Lung (tissue), 12 donors: ENCODE results near the gene SKIC8. TPM values are rescaled to one million over a fixed set of nuclear protein-coding genes. Genes with fewer than 3 reads are reported as not detected.

Experiments
- ATAC-seq: fragments of 200-7000 bp; cut with Tn5 transposase; one replicate; pipeline ENCODE4 v1.9.1; 2020; ENCODE audit warnings: moderate number of reproducible peaks; ENCODE audit not compliant: insufficient read depth, low FRiP score
- DNase-seq, 3 donors: peaks; one replicate each; pipeline ENCODE4 v3.0.0-alpha.2; 2013 to 2017
- H3K27ac ChIP-seq, 2 donors: one replicate each; pipeline ENCODE4 v1.5.1; 2013; ENCODE audit warnings: mild to moderate bottlenecking in 2 of 2, moderate library complexity in 2 of 2, control low read depth in 1 of 2, inconsistent platforms in 1 of 2, low read depth in 1 of 2, low read length in 1 of 2
- H3K27me3 ChIP-seq, 3 donors: one replicate each; pipeline ENCODE4 v1.5.1; 2013; ENCODE audit warnings: low read length in 2 of 3; ENCODE audit not compliant: control insufficient read depth in 3 of 3, insufficient read depth in 3 of 3
- H3K36me3 ChIP-seq, 4 donors: one replicate each; pipeline ENCODE4 v1.5.1; 2013; ENCODE audit warnings: low read length in 4 of 4, mild to moderate bottlenecking in 1 of 4, moderate library complexity in 1 of 4; ENCODE audit not compliant: control insufficient read depth in 4 of 4, insufficient read depth in 4 of 4
- H3K4me1 ChIP-seq, 5 donors: one replicate each; pipeline ENCODE4 v1.5.1; 2013; ENCODE audit warnings: low read length in 5 of 5, mild to moderate bottlenecking in 2 of 5, moderate library complexity in 1 of 5; ENCODE audit not compliant: control insufficient read depth in 5 of 5, insufficient read depth in 5 of 5
- H3K4me3 ChIP-seq: one replicate; pipeline ENCODE4 v1.5.1; 2013; ENCODE audit warnings: mild to moderate bottlenecking, control low read depth, moderate library complexity
- H3K9ac ChIP-seq, 2 donors: one replicate each; pipeline ENCODE4 v1.5.1; 2013; ENCODE audit warnings: low read length in 2 of 2, control low read depth in 1 of 2; ENCODE audit not compliant: insufficient read depth in 1 of 2
- H3K9me3 ChIP-seq, 4 donors: one replicate each; pipeline ENCODE4 v1.5.1; 2013; ENCODE audit warnings: low read length in 3 of 4, mild to moderate bottlenecking in 1 of 4, moderate library complexity in 1 of 4; ENCODE audit not compliant: control insufficient read depth in 4 of 4, insufficient read depth in 3 of 4
- WGBS, 2 donors: extraction: QIAGEN DNeasy Blood & Tissue Kit; methylation state at CpG; one replicate each; pipeline ENCODE4 v1.1.7; 2013; 5-methylcytosine and 5-hydroxymethylcytosine counted together
- polyA plus RNA-seq, 2 donors: library from polyadenylated mRNA; stranded (reverse); fragments of 200-250 nt; gene quantifications; one replicate each; pipeline ENCODE4 v1.2.1, GENCODE V29; 2013
- total RNA-seq, 2 donors: library from RNA; depleted of rRNA in 1 of 2; stranded (reverse); fragments of >200 nt in 1 of 2; gene quantifications; one replicate each; pipeline ENCODE4 v1.2.1, GENCODE V29; 2014 to 2021
- TF ChIP-seq, protein P1 (sequence below): IDR thresholded peaks from 2 replicates; pipeline ENCODE4 v1.5.1; 2012; ENCODE audit warnings: mild to moderate bottlenecking; ENCODE audit errors: control extremely low read depth, extremely low read depth
- donor health status: control.
- donor health status: control.
- donor health status: Bipolar disorder and iron deficiency.
- donor health status: healthy.
- donor health status: DM: yes; HTN: yes; CAD: no.

The SKIC8 gene
- total and polyA plus RNA-seq, 4 donors = 45.1 to 64.9 (median 54.1) TPM

DNA sequence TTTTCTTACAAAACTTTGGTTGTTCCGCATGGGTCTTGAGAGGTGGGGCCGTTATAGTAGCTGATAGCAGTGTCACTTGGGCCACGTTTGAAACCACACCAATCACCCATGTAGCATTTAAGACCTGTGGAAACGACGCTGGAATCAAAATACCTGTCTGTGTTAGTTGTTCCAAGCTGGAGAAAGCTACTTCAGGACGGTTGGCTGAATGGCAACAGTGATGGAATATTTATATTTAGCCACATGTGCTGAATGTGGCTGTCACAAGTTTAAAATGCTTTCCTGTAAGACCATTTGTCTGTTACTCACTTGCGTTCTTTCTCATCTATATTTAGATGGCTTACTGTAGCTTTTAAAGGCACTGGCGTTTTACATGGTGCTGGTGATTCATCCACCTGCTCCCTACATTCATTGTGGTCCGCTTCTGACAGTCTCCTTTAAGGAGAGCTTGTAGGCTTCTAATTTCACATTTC is 33.6 kb downstream of the SKIC8 start:
- 71 to 78% methylated on average over 9 of the region's 9 CpGs for WGBS, 2 donors
- ATAC-seq (no peak), DNase-seq (peak in 1 of 3 donors; percentile 25)
- TF ChIP-seq, protein P1, sequence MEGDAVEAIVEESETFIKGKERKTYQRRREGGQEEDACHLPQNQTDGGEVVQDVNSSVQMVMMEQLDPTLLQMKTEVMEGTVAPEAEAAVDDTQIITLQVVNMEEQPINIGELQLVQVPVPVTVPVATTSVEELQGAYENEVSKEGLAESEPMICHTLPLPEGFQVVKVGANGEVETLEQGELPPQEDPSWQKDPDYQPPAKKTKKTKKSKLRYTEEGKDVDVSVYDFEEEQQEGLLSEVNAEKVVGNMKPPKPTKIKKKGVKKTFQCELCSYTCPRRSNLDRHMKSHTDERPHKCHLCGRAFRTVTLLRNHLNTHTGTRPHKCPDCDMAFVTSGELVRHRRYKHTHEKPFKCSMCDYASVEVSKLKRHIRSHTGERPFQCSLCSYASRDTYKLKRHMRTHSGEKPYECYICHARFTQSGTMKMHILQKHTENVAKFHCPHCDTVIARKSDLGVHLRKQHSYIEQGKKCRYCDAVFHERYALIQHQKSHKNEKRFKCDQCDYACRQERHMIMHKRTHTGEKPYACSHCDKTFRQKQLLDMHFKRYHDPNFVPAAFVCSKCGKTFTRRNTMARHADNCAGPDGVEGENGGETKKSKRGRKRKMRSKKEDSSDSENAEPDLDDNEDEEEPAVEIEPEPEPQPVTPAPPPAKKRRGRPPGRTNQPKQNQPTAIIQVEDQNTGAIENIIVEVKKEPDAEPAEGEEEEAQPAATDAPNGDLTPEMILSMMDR = no peak
- H3K27ac ChIP-seq = peak overlapping the region in 1 of 2 donors; percentile 97
- peaks cover 0 to 4% (median 0%) of the 10 kb centered on the region in 4 donors for H3K36me3 ChIP-seq
- H3K9ac ChIP-seq = peak overlapping the region in 1 of 2 donors; percentile 43
- H3K4me3 ChIP-seq = no peak overlapping the region
- H3K9me3 ChIP-seq = no peaks in the 10 kb centered on the region
- H3K4me1 ChIP-seq = peaks cover 0 to 9% (median 2%) of the 10 kb centered on the region in 5 donors
- no peaks in the 10 kb centered on the region for H3K27me3 ChIP-seq

DNA sequence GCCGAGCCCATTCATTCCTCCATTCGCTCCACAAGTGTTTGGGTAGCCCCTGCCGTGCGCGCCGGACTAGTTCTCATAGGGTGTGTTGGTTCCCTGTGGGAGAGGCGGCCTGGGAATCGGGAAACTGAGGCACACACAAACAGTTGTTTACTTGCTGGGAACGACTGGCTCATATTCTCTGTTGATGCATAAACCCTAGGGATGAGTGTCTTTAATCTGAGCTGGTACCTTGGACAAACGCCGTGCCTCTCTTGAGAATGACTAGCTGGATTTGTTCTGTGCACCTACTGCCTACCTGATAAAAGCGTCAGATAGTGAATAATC is 34.3 kb downstream of the SKIC8 start:
- H3K9me3 ChIP-seq = no peaks in the 10 kb centered on the region
- peak overlapping the region in 1 of 2 donors; percentile 97 for H3K27ac ChIP-seq
- H3K9ac ChIP-seq = no peak overlapping the region
- ATAC-seq = no peak
- H3K4me3 ChIP-seq = peak overlapping the region; percentile 65
- H3K27me3 ChIP-seq = no peaks in the 10 kb centered on the region
- TF ChIP-seq, protein P1 = no peak
- WGBS, 2 donors = 40 to 56% methylated on average over 12 of the region's 12 CpGs
- H3K36me3 ChIP-seq = no peaks in the 10 kb centered on the region
- peaks cover 0 to 9% (median 2%) of the 10 kb centered on the region in 5 donors for H3K4me1 ChIP-seq
- no peak for DNase-seq

DNA sequence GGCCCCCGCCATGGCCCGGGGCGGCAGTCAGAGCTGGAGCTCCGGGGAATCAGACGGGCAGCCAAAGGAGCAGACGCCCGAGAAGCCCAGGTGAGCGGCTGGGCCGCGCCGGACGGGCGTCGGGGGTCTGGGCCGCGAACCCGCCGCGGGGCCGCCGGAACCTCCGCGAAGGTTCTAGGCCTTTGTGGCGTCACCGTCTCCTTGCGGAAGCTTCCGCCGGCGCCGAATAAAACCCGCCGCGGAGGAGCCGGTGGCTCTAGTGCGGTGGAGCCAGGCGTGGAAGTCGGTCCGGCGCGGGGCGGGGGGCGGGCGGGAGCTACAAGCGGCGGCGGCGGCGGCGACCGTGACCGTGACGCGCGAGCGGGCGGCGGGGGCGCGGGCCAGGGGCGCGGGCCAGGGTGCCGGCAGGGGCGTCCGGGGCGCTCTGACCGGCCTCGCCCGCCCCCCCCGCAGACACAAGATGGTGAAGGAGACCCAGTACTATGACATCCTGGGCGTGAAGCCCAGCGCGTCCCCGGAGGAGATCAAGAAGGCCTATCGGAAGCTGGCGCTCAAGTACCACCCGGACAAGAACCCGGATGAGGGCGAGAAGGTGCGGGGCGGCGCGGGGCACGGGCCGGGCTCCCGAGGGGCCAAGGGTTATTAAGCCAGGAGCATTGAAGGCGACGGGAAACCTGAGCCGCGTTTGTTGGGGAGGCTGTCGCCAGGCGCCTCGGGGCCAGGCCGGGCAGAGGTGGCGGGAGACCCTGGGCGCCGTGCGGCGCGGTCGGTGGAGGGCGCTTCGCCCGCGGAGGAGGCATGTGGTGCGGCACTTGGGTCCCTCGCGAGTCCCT is 34.9 kb downstream of the SKIC8 start, which contains the start of gene DNAJA4:
DNAJA4 (plus strand) TSS at position 259 of the 833 bp plus-strand sequence; CDS start at position 461, 202 bp downstream.
- peak within 1 kb of the TSS; percentile 65 for H3K4me3 ChIP-seq
- no peaks in the 10 kb centered on the region for H3K27me3 ChIP-seq
- TF ChIP-seq, protein P1 = no peak
- no peaks in the 10 kb centered on the region for H3K36me3 ChIP-seq
- peak; percentile 63 for ATAC-seq
- peaks cover 0 to 9% (median 2%) of the 10 kb centered on the region in 5 donors for H3K4me1 ChIP-seq
- DNase-seq = peak; percentile 58 to 72 (median 67)
- H3K9me3 ChIP-seq = no peaks in the 10 kb centered on the region
- WGBS, 2 donors = 3 to 4% methylated on average over 81 to 107 of the region's 107 CpGs
- H3K27ac ChIP-seq = peak within 1 kb of the TSS; percentile 58 to 97
- H3K9ac ChIP-seq = no peak within 1 kb of the TSS
